ENCODE measurements around the gene OR51F2.
"Not testable (repeated sequence)": the region's sequence is repeated elsewhere in the genome, so short reads cannot be mapped to it uniquely, and the experiment has no call there.

OR51F2 gene

GRCh38 chr11:4821021-4821420 is at the start of gene OR51F2:
OR51F2 (plus strand) TSS chr11:4821321; CDS start chr11:4821422, 101 bp downstream.
- DNase-seq (ENCODE audit: low read depth in 2 of 2, low spot score in 1 of 2), result no peak

GRCh38 chr11:4782454-4782853 is 38.7 kb upstream of the OR51F2 start:
- DNase-seq (ENCODE audit: low read depth in 2 of 2, low spot score in 1 of 2), result no peak

- no peak for DNase-seq (ENCODE audit: low read depth in 2 of 2, low spot score in 1 of 2)
These were observed 23.9 kb upstream of the OR51F2 start for GRCh38 chr11:4797206-4797605.

DNA sequence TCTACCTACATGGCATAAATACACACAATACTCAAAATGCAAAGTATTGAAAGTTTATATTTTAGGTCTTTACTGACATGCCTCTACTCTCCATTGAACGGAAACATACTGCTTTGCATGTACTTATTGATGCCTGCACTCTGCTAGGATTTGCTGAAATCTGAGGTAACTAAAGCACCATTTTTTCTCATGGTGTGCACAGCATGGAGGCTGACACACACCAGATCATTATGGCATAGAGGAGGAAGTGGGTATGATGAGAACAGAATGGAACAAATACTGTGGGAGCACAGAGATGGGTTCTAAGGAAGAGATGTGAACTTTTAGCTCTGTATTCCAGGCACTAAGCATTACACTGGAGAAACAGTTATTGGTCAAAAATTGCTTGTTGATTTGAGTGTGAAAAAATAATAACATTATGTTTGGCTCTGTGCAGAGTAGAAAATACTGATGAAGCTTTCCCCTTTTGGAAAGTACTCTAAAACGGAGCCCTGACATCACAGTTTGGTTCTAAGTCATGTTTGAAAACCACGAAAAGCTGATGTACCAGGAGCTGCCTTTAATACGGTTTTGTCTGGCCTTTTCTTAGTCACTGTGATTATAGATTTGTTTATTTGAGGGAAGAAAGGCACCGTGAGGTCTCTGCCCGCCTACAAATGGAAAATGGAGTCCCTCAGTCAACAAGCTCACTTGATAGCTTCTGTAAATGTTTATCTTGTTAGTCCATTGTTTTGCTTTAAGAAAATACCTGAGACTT is 22.5 kb upstream of the OR51F2 start:
- no peak for DNase-seq (ENCODE audit: low read depth in 2 of 2, low spot score in 1 of 2)

- not testable (repeated sequence) for DNase-seq (ENCODE audit: low read depth in 2 of 2, low spot score in 1 of 2)
These were observed 19.8 kb upstream of the OR51F2 start for GRCh38 chr11:4801316-4801715.

GRCh38 chr11:4804280-4804679 is 16.8 kb upstream of the OR51F2 start, which contains the start of gene OR52R1:
OR52R1 (minus strand) TSS chr11:4804380; CDS start chr11:4804380, 0 bp downstream.
- no peak for DNase-seq (ENCODE audit: low read depth in 2 of 2, low spot score in 1 of 2)

DNA sequence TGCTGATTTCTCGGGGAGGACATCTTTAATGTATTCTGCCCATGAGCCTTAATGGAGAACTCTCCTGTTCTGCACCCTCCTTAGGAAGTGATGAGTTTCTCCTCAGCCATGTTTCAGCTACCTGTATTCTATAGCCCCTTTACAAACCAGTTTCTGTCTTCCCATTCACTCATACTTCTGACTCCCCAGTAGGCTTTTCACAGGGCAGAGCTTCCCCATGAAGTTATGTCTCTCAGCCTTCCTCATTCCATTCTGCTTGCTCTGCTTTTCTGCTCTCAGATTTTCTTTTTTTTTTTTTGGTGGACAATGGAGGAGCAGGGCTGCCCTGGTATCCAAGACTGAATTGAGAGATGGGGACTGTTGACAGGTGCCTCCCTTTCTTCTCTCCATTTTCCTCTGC is 12.6 kb upstream of the OR51F2 start:
- DNase-seq (ENCODE audit: low read depth in 2 of 2, low spot score in 1 of 2), result no peak

DNA sequence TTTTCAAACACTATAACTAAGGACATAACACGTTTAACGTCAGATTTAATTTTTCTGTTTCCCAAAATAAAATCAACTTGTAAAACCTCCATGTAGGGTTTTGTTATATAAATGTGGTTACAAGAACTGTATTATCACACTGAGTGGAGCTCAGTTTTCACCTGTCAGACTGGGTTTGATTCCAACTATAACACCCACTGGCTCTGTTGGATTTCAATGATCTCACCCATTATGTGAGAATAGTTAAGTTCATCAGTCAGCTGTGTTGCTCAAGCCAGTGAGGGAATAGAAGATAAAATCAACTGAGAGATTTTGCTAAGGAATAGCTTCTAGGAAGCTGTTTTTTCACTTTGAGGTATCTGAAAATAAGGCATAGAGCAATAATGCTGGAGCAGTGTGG is 11.9 kb upstream of the OR51F2 start:
- no peak for DNase-seq (ENCODE audit: low read depth in 2 of 2, low spot score in 1 of 2)

- no peak for DNase-seq (ENCODE audit: low read depth in 2 of 2, low spot score in 1 of 2)
These were observed 4.0 kb downstream of the OR51F2 start for GRCh38 chr11:4825132-4825531.

GRCh38 chr11:4826425-4826824 is 5.3 kb downstream of the OR51F2 start:
- no peak for DNase-seq (ENCODE audit: low read depth in 2 of 2, low spot score in 1 of 2)

DNA sequence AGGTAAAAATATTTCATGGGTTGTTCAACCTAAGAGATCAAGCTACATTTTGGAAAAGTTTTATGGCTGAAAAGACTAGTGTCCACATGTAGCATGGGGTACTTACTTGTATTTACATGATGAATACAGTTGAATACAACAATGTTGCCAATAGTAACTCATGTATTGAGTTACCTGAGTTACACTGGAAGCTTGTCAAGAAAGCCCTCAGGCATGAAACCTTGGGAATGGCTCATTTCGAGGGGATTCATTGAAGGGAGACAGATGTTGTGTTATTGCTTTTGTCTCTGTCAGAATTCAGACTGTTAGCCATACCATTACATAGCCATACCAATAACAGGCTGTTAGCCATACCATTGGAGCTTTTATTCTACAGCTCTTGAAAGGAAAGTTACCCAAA is 9.2 kb downstream of the OR51F2 start:
- DNase-seq (ENCODE audit: low read depth in 2 of 2, low spot score in 1 of 2), result no peak

DNA sequence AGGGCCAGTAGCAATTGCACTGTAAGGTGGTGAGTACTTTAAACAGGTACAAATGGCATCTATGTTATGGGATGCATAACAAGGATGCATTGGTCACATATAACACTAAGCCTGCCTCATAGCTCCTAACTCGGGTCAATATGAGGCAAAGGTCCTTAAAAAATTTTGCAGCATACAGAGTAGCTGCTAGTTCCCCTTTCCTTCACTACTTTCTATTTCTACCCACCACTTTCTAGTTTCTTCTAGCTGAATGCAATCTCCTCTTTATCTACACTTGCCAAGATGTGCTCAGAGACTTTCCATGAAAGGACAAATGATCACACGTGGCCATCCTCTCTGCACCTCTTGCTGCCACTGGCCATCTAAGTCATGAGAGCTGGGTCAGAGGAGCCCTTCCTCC is 9.8 kb downstream of the OR51F2 start:
- no peak for DNase-seq (ENCODE audit: low read depth in 2 of 2, low spot score in 1 of 2)

- DNase-seq (ENCODE audit: low read depth in 2 of 2, low spot score in 1 of 2), result no peak
These were observed 18.9 kb downstream of the OR51F2 start for GRCh38 chr11:4839851-4840549.

GRCh38 chr11:4848908-4849532 is 27.9 kb downstream of the OR51F2 start, which contains the start of gene OR51S1:
OR51S1 (minus strand) TSS chr11:4849208; CDS start chr11:4849208, 0 bp downstream.
- no peak for DNase-seq (ENCODE audit: low read depth in 2 of 2, low spot score in 1 of 2)

GRCh38 chr11:4851033-4851432 is 29.9 kb downstream of the OR51F2 start:
- no peak for DNase-seq (ENCODE audit: low read depth in 2 of 2, low spot score in 1 of 2)

DNA sequence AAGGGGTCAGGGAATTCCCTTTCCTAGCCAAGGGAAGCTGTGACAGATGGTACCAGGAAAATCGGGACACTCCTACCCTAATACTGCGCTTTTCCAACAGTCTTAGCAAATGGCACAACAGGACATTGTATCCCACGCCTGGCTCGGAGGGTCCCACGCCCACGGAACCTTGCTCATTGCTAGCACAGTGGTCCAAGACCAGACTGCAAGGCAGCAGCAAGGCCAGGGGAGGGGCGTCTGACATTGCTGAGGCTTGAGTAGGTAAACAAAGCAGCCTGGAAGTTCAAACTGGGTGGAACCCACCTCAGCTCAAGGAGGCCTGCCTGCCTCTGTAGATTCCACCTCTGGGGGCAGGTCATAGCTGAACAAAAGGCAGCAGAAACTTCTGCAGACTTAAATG is 33.2 kb downstream of the OR51F2 start:
- DNase-seq (ENCODE audit: low read depth in 2 of 2, low spot score in 1 of 2), result not testable (repeated sequence)

DNA sequence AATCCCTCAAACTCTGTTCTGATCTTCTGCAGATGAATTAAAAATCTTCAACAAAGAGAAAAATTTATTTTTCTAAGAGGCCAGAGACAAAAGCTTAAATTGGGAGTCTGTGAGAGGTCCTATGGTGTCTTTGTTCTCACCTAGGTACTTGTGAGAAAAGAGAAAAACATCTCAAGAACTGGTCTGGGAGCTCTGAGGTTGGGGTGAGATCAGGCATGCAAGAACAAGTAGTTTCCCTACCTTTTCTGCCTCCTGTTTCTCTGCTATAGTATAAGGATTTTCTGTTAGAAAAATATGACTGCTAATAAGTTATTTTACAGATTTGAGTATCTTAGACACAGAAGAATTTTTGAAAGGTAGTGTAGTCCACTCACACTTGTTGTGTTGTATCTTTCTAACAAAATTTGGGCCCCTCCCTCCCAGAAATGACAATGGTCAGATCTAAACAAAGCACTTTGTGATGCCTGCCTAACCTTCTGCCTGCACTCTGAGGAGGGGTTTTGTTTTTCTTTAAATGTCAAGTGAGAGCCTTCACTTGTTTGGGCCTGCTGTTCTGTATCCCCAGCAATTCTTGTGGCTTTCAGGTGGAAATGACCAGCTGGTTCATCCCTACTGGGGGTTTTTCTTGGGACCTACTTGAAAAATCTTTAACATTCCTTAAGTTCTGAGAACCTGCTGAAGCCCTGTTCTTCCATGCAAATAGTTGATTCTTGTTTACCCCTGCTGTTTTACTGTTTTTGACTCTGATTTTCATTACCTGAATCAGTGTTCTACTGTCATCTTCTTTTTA is 41.5 kb downstream of the OR51F2 start:
- no peak for DNase-seq (ENCODE audit: low read depth in 2 of 2, low spot score in 1 of 2)

GRCh38 chr11:4863876-4864275 is 42.8 kb downstream of the OR51F2 start:
- no peak for DNase-seq (ENCODE audit: low read depth in 2 of 2, low spot score in 1 of 2)

- no peak for DNase-seq (ENCODE audit: low read depth in 2 of 2, low spot score in 1 of 2)
These were observed 44.7 kb downstream of the OR51F2 start for GRCh38 chr11:4865855-4866254.
